Ovary (tissue), 3 donors: Measurements from ENCODE around the gene CPNE4.

Experiments
- EP300 ChIP-seq: sonication (generic); formaldehyde crosslinking; IDR thresholded peaks from one replicate; pipeline ENCODE4 v1.6.1; 2017; ENCODE audit warnings: antibody characterized with exemption
- TF ChIP-seq, protein P1 (sequence below), 3 donors: fragments of 450-650 bp in 2 of 3; fragments of 200-600 bp in 1 of 3; IDR thresholded peaks; one replicate each; pipeline versions ENCODE4 v1.5.1 to v1.8.0; 2016 to 2022; ENCODE audit warnings: antibody characterized with exemption in 3 of 3, mild to moderate bottlenecking in 1 of 3
- donor health status: DM: no; HTN: no; CAD: no.

DNA sequence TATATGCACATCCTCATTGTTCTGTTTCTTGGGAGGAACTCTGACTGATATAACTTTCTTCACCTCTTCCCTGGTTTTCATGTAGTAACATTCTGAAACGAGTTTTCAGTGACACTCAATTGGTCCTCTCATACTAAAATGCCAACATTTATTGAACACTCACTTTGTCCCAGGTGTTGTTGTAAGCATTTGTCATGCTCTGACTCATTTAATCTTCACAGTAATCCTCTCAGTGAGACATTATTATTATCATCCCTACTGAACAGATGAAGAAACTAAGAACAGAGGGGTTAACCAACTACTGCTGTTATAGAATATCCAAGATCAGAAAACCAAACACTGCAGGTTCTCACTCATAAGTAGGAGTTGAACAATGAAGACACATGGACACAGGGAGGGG lies 437.9 kb downstream of the CPNE4 start:
- no peak for TF ChIP-seq EP300
- TF ChIP-seq, protein P1, sequence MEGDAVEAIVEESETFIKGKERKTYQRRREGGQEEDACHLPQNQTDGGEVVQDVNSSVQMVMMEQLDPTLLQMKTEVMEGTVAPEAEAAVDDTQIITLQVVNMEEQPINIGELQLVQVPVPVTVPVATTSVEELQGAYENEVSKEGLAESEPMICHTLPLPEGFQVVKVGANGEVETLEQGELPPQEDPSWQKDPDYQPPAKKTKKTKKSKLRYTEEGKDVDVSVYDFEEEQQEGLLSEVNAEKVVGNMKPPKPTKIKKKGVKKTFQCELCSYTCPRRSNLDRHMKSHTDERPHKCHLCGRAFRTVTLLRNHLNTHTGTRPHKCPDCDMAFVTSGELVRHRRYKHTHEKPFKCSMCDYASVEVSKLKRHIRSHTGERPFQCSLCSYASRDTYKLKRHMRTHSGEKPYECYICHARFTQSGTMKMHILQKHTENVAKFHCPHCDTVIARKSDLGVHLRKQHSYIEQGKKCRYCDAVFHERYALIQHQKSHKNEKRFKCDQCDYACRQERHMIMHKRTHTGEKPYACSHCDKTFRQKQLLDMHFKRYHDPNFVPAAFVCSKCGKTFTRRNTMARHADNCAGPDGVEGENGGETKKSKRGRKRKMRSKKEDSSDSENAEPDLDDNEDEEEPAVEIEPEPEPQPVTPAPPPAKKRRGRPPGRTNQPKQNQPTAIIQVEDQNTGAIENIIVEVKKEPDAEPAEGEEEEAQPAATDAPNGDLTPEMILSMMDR (IDR thresholded peaks at IDR 0.05) = no peak
